Liver (tissue), 9 donors: ENCODE data around the gene AIDA. TPM values are rescaled to one million over a fixed set of nuclear protein-coding genes. Genes with fewer than 3 reads are reported as not detected.

Source experiments
- DNase-seq: peaks from one replicate; pipeline ENCODE4 v3.0.0-alpha.2; 2017; ENCODE audit warnings: low spot score
- H3K27ac ChIP-seq, 2 donors: one replicate each; pipeline ENCODE4 v1.7.0; 2013; ENCODE audit warnings: inconsistent platforms in 2 of 2, low read length in 2 of 2, control low read depth in 1 of 2, low read depth in 1 of 2, mild to moderate bottlenecking in 1 of 2
- H3K27me3 ChIP-seq, 4 donors: one replicate each; pipeline versions ENCODE4 v1.6.1 to v1.7.0; 2013; ENCODE audit warnings: low read length in 3 of 4, inconsistent platforms in 1 of 4, mild to moderate bottlenecking in 1 of 4, moderate library complexity in 1 of 4; ENCODE audit not compliant: control insufficient read depth in 4 of 4, insufficient read depth in 4 of 4
- H3K36me3 ChIP-seq, 4 donors: one replicate each; pipeline versions ENCODE4 v1.6.1 to v1.7.0; 2013; ENCODE audit warnings: low read length in 3 of 4, mild to moderate bottlenecking in 3 of 4, low read depth in 1 of 4, moderate library complexity in 1 of 4; ENCODE audit not compliant: control insufficient read depth in 4 of 4, insufficient read depth in 3 of 4
- H3K4me1 ChIP-seq, 4 donors: one replicate each; pipeline versions ENCODE4 v1.6.1 to v1.7.0; 2013; ENCODE audit warnings: low read length in 3 of 4, mild to moderate bottlenecking in 3 of 4, moderate library complexity in 1 of 4; ENCODE audit not compliant: control insufficient read depth in 4 of 4, insufficient read depth in 4 of 4
- H3K4me3 ChIP-seq, 3 donors: one replicate each; pipeline versions ENCODE4 v1.6.1 to v1.7.0; 2013; ENCODE audit warnings: low read length in 3 of 3, control low read depth in 1 of 3, low read depth in 1 of 3, mild to moderate bottlenecking in 1 of 3
- H3K9ac ChIP-seq, 2 donors: one replicate each; pipeline ENCODE4 v1.7.0; 2013; ENCODE audit warnings: low read length in 2 of 2, mild to moderate bottlenecking in 2 of 2, moderate library complexity in 2 of 2, control low read depth in 1 of 2, low read depth in 1 of 2
- H3K9me3 ChIP-seq, 4 donors: one replicate each; pipeline versions ENCODE4 v1.6.1 to v1.7.0; 2013; ENCODE audit warnings: low read length in 3 of 4; ENCODE audit not compliant: control insufficient read depth in 4 of 4
- ATF3 ChIP-seq: IDR thresholded peaks from 2 replicates; pipeline ENCODE4 v1.6.1; 2016; ENCODE audit warnings: antibody characterized with exemption
- CTCF ChIP-seq: fragments of 150-350 bp; IDR thresholded peaks from 2 replicates; pipeline ENCODE4 v1.5.1; 2017; ENCODE audit warnings: improper control_type of control experiment, low read depth, low read length; ENCODE audit not compliant: missing input control
- EGR1 ChIP-seq, 2 donors: IDR thresholded peaks; 2 replicates each; pipeline ENCODE4 v1.6.1; 2016 to 2018; ENCODE audit warnings: antibody characterized with exemption in 2 of 2, low read depth in 2 of 2
- FOXA1 ChIP-seq: IDR thresholded peaks from 2 replicates; pipeline ENCODE4 v1.6.1; 2016; ENCODE audit warnings: antibody characterized with exemption
- FOXA2 ChIP-seq: IDR thresholded peaks from 2 replicates; pipeline ENCODE4 v1.6.1; 2016; ENCODE audit warnings: antibody characterized with exemption
- GABPA ChIP-seq, 2 donors: IDR thresholded peaks in 1 of 2; conservative IDR thresholded peaks in 1 of 2; 2 replicates each; pipeline ENCODE4 v1.6.1; 2016; ENCODE audit warnings: antibody characterized with exemption in 2 of 2, mild to moderate bottlenecking in 1 of 2, moderate library complexity in 1 of 2
- HNF4A ChIP-seq, 2 donors: conservative IDR thresholded peaks; 2 replicates each; pipeline ENCODE4 v1.6.1; 2016; ENCODE audit warnings: antibody characterized with exemption in 2 of 2, mild to moderate bottlenecking in 2 of 2
- HNF4G ChIP-seq: IDR thresholded peaks from 2 replicates; pipeline ENCODE4 v1.6.1; 2016; ENCODE audit warnings: antibody characterized with exemption
- JUND ChIP-seq, 2 donors: IDR thresholded peaks; 2 replicates each; pipeline ENCODE4 v1.6.1; 2016; ENCODE audit warnings: antibody characterized with exemption in 2 of 2
- MAX ChIP-seq: IDR thresholded peaks from 2 replicates; pipeline ENCODE4 v1.6.1; 2016; ENCODE audit warnings: antibody characterized with exemption
- NR2F2 ChIP-seq: IDR thresholded peaks from 2 replicates; pipeline ENCODE4 v1.6.1; 2016; ENCODE audit warnings: antibody characterized with exemption
- RAD21 ChIP-seq, 2 donors: IDR thresholded peaks; 2 replicates each; pipeline ENCODE4 v1.6.1; 2016; ENCODE audit warnings: antibody characterized with exemption in 2 of 2, mild to moderate bottlenecking in 2 of 2
- REST ChIP-seq: IDR thresholded peaks from 2 replicates; pipeline ENCODE4 v1.6.1; 2016; ENCODE audit warnings: antibody characterized with exemption, mild to moderate bottlenecking
- RXRA ChIP-seq, 2 donors: IDR thresholded peaks; 2 replicates each; pipeline ENCODE4 v1.6.1; 2017 to 2018; ENCODE audit warnings: antibody characterized with exemption in 2 of 2, mild to moderate bottlenecking in 1 of 2
- SP1 ChIP-seq: IDR thresholded peaks from 2 replicates; pipeline ENCODE4 v1.6.1; 2018; ENCODE audit warnings: antibody characterized with exemption, mild to moderate bottlenecking
- TAF1 ChIP-seq: conservative IDR thresholded peaks from 2 replicates; pipeline ENCODE4 v1.6.1; 2016; ENCODE audit warnings: antibody characterized with exemption, mild to moderate bottlenecking
- YY1 ChIP-seq: IDR thresholded peaks from 2 replicates; pipeline ENCODE4 v1.6.1; 2016; ENCODE audit warnings: antibody characterized with exemption, mild to moderate bottlenecking
- ZBTB33 ChIP-seq: IDR thresholded peaks from 2 replicates; pipeline ENCODE4 v1.6.1; 2016; ENCODE audit warnings: antibody characterized with exemption
- WGBS: extraction: QIAGEN DNeasy Blood & Tissue Kit; methylation state at CpG from one replicate; pipeline ENCODE4 v1.1.7; 2013; 5-methylcytosine and 5-hydroxymethylcytosine counted together
- polyA plus RNA-seq, 2 donors: library from polyadenylated mRNA; stranded (reverse) in 1 of 2; unstranded in 1 of 2; fragments of 200-250 nt in 1 of 2; fragments of >200 nt in 1 of 2; fragmentation: Nextera tagmentation in 1 of 2; extraction: Ambion mirVana in 1 of 2; gene quantifications; one replicate each; pipeline versions ENCODE4 v1.2.1 to v1.2.3, GENCODE V29; 2013 to 2015
- total RNA-seq, 2 donors: library from RNA; depleted of rRNA; stranded (reverse); fragments of >200 nt; gene quantifications; one replicate each; pipeline ENCODE4 v1.2.3, GENCODE V29; 2014
- donor health status: healthy.
- donor health status: healthy.
- donor health status: healthy.
- donor health status: healthy.
- donor health status: healthy.

The AIDA gene
- total and polyA plus RNA-seq, 4 donors: 9.3 to 48.2 (median 21.5) TPM

- peaks cover 4 to 41% (median 28%) of the 10 kb centered on the region in 4 donors for H3K36me3 ChIP-seq
- peak overlapping the region in 1 of 2 donors; percentile 33 for H3K27ac ChIP-seq
These were observed 85.1 kb downstream of the AIDA start for GRCh38 chr1:222627232-222627631.

More at GRCh38 chr1:222627232-222627631, 85.1 kb downstream of the AIDA start:
- Histone ChIP-seq H3K9me3 (no peaks in the 10 kb centered on the region), H3K4me1 (peaks cover 0 to 15% (median 7%) of the 10 kb centered on the region in 4 donors), H3K9ac (no peak overlapping the region), H3K27me3 (no peaks in the 10 kb centered on the region), H3K4me3 (no peak overlapping the region)
- 42% methylated on average over 6 of the region's 6 CpGs for WGBS
- peak in 1 of 2 donors; percentile 6 for TF ChIP-seq RAD21 (IDR thresholded peaks at IDR 0.05)
- no peak for TF ChIP-seq SP1
- peak in 1 of 2 donors; percentile 40 for TF ChIP-seq RXRA (IDR thresholded peaks at IDR 0.05)
- no peak for TF ChIP-seq ATF3
- no peak for TF ChIP-seq NR2F2
- peak; percentile 60 to 69 for TF ChIP-seq HNF4A (conservative IDR thresholded peaks at IDR 0.05)
- TF ChIP-seq ZBTB33: no peak
- no peak for TF ChIP-seq HNF4G
- no peak for TF ChIP-seq EGR1 (IDR thresholded peaks at IDR 0.05; ENCODE audit: low read depth in 2 of 2)
- TF ChIP-seq MAX: no peak
- TF ChIP-seq REST: peak; percentile 35
- TF ChIP-seq YY1: peak; percentile 22
- no peak for TF ChIP-seq GABPA (IDR thresholded peaks at IDR 0.05 in 1 of 2, conservative IDR thresholded peaks at IDR 0.05 in 1 of 2)
- TF ChIP-seq CTCF: no peak
- peak in 1 of 2 donors; percentile 36 for TF ChIP-seq JUND (IDR thresholded peaks at IDR 0.05)
- peak; percentile 41 for TF ChIP-seq FOXA1
- no peak for TF ChIP-seq TAF1
- peak; percentile 52 for TF ChIP-seq FOXA2
- DNase-seq: no peak
